Endothelial cell of umbilical vein (primary cell): ENCODE data around the gene PPM1H. TPM values are rescaled to one million over a fixed set of nuclear protein-coding genes. Genes with fewer than 3 reads are reported as not detected.

Experiments used
- BruUV-seq: library from RNA; stranded (reverse); fragments of 400-500 nt; replicated peaks from 2 replicates; lab custom pipeline; 2021; lab: Mats Ljungman, UMichigan
- CTCF ChIA-PET: fragments of 300-600, 350-600 bp; sonication (Branson Sonifier 250); formaldehyde crosslinking; loops from one replicate; lab custom pipeline; 2021; ENCODE audit warnings: antibody characterized with exemption, inconsistent platforms; lab: Charles Lee
- POLR2A ChIA-PET: fragments of 300-600, 350-600 bp; sonication (Branson Sonifier 250); formaldehyde crosslinking; loops from one replicate; lab custom pipeline; 2021; ENCODE audit warnings: antibody characterized with exemption, inconsistent platforms; lab: Charles Lee
- DNase-seq: peaks from one replicate; pipeline ENCODE4 v3.0.0-alpha.2; 2011; ENCODE audit warnings: low read depth, low spot score
- FAIRE-seq: peaks from 2 replicates; lab custom pipeline; 2011; peaks lifted over from hg19 to GRCh38; lab: Jason Lieb, UNC
- H2AFZ ChIP-seq: 2 replicates; pipeline ENCODE4 v1.6.0; 2012; ENCODE audit warnings: low read depth, low read length, control low read depth, inconsistent platforms
- H3K27ac ChIP-seq: 2 replicates; pipeline ENCODE4 v1.5.1; 2011; ENCODE audit warnings: low read depth, mild to moderate bottlenecking, control low read depth, low read length, moderate library complexity; ENCODE audit not compliant: insufficient read depth
- H3K27me3 ChIP-seq, 2 experiments: 2 replicates each; pipeline versions ENCODE4 v1.6.0 to v1.6.1; 2011; ENCODE audit warnings: low read length in 2 of 2, mixed read lengths in 1 of 2; ENCODE audit not compliant: control insufficient read depth in 2 of 2, insufficient read depth in 2 of 2
- H3K36me3 ChIP-seq, 2 experiments: 2 replicates in 1 of 2; 3 replicates in 1 of 2; pipeline ENCODE4 v1.5.1; 2011; ENCODE audit warnings: low read length in 2 of 2, mild to moderate bottlenecking in 1 of 2, moderate library complexity in 1 of 2; ENCODE audit not compliant: control insufficient read depth in 2 of 2, insufficient read depth in 2 of 2; ENCODE audit errors: extremely low read depth in 1 of 2
- H3K4me1 ChIP-seq: 3 replicates; pipeline ENCODE4 v1.5.1; 2011; ENCODE audit warnings: mild to moderate bottlenecking, low read length; ENCODE audit not compliant: control insufficient read depth, insufficient read depth; ENCODE audit errors: extremely low read depth
- H3K4me2 ChIP-seq: 2 replicates; pipeline ENCODE4 v1.6.1; 2011; ENCODE audit warnings: low read length, control low read depth, mixed read lengths; ENCODE audit not compliant: insufficient read depth
- H3K4me3 ChIP-seq, 3 experiments: fragments of 200-600 bp in 1 of 3; sonication (generic), shearing (Covaris generic) in 1 of 3; replicated peaks in 1 of 3; 2 replicates each; pipeline ENCODE4 v1.5.1; 2011 to 2016; ENCODE audit warnings: control low read depth in 3 of 3, low read length in 3 of 3, mild to moderate bottlenecking in 2 of 3, inconsistent platforms in 1 of 3, low read depth in 1 of 3, moderate library complexity in 1 of 3; ENCODE audit not compliant: insufficient read depth in 1 of 3
- H3K79me2 ChIP-seq: 2 replicates; pipeline ENCODE4 v1.6.0; 2012; ENCODE audit warnings: low read length, inconsistent platforms; ENCODE audit not compliant: control insufficient read depth, insufficient read depth
- H3K9ac ChIP-seq: replicated peaks from 2 replicates; pipeline ENCODE3; 2011; ENCODE audit warnings: low read length, control low read depth; ENCODE audit not compliant: insufficient read depth; ENCODE audit errors: extremely low read depth
- H3K9me1 ChIP-seq: replicated peaks from 3 replicates; pipeline ENCODE4 v1.6.0; 2011; ENCODE audit warnings: mild to moderate bottlenecking, low read length; ENCODE audit not compliant: control insufficient read depth, insufficient read depth; ENCODE audit errors: extremely low read depth
- H3K9me3 ChIP-seq: replicated peaks from 2 replicates; pipeline ENCODE4 v1.5.1; 2012; ENCODE audit warnings: low read length, inconsistent platforms; ENCODE audit not compliant: control insufficient read depth, insufficient read depth
- H4K20me1 ChIP-seq: replicated peaks from 2 replicates; pipeline ENCODE3; 2011; ENCODE audit warnings: mild to moderate bottlenecking, low read length; ENCODE audit not compliant: control insufficient read depth, insufficient read depth; ENCODE audit errors: extremely low read depth
- CTCF ChIP-seq, 2 donors: IDR thresholded peaks; 1 replicate in 1 of 2; 2 replicates in 1 of 2; pipeline ENCODE4 v1.5.1; 2011; ENCODE audit warnings: low read length in 2 of 2, mild to moderate bottlenecking in 2 of 2, moderate library complexity in 2 of 2, control low read depth in 1 of 2, inconsistent platforms in 1 of 2, low read depth in 1 of 2; ENCODE audit not compliant: insufficient read depth in 1 of 2; ENCODE audit errors: extremely low read depth in 1 of 2
- EZH2 ChIP-seq: IDR thresholded peaks from 2 replicates; pipeline ENCODE4 v1.6.1; 2012; ENCODE audit warnings: borderline replicate concordance, low read depth, mild to moderate bottlenecking, moderate library complexity, low read length, inconsistent platforms; ENCODE audit not compliant: severe bottlenecking
- FOS ChIP-seq: IDR thresholded peaks from 2 replicates; pipeline ENCODE4 v1.6.1; 2011; ENCODE audit warnings: mild to moderate bottlenecking, low read length, moderate library complexity, borderline replicate concordance; ENCODE audit not compliant: insufficient read depth
- GATA2 ChIP-seq: IDR thresholded peaks from 2 replicates; pipeline ENCODE4 v1.7.0; 2011; ENCODE audit warnings: low read depth, mild to moderate bottlenecking, moderate library complexity, mixed read lengths, low read length; ENCODE audit not compliant: insufficient read length, insufficient read depth
- JUN ChIP-seq: IDR thresholded peaks from 2 replicates; pipeline ENCODE4 v1.6.1; 2011; ENCODE audit warnings: borderline replicate concordance, low read depth; ENCODE audit not compliant: insufficient read length, insufficient read depth
- MAX ChIP-seq: IDR thresholded peaks from 2 replicates; pipeline ENCODE4 v1.6.1; 2011; ENCODE audit not compliant: insufficient read depth, insufficient read length
- MYC ChIP-seq: IDR thresholded peaks from one replicate; pipeline ENCODE4 v1.6.1; 2011; ENCODE audit warnings: mild to moderate bottlenecking, low read depth, low read length
- POLR2A ChIP-seq: IDR thresholded peaks from 2 replicates; pipeline ENCODE4 v1.6.1; 2012; ENCODE audit warnings: low read depth, mild to moderate bottlenecking, control low read depth, low read length
- POLR2AphosphoS5 ChIP-seq: IDR thresholded peaks from 2 replicates; pipeline ENCODE4 v1.6.1; 2012; ENCODE audit warnings: low read depth, mild to moderate bottlenecking, control low read depth, low read length, moderate library complexity; ENCODE audit not compliant: insufficient read depth
- dilution Hi-C: fragments of 300-500 bp; cut with MboI; formaldehyde crosslinking; loops from one replicate; pipeline ENCODE4 v1.15.0; 2019; ENCODE audit warnings: low sequenced_read_pairs; ENCODE audit not compliant: extremely low pct_ligation_motif_present
- intact Hi-C: fragments of 100-400 bp; cut with micrococcal nuclease; formaldehyde crosslinking; loops from one replicate; pipeline ENCODE4 v1.10.0; 2022
- polyA plus RNA-seq, 4 experiments: library from polyadenylated mRNA; depleted of rRNA in 3 of 4; stranded (reverse) in 3 of 4; unstranded in 1 of 4; fragments of >200 nt; gene quantifications; 2 replicates each; pipeline versions ENCODE4 v1.2.1 to v1.2.3, GENCODE V29; 2011 to 2012; ENCODE audit warnings: missing spikeins in 1 of 4
- total RNA-seq: library from RNA; stranded (reverse); gene quantifications from 2 replicates; pipeline ENCODE4 v1.2.3, GENCODE V29; 2021

The PPM1H gene
- total and polyA plus RNA-seq, 2 donors (not counting 3 experiments of a cell fraction or from before 2014, with no cell fraction given), result 1.0 to 7.2 TPM

- Histone ChIP-seq H3K9me1 (no peaks in the 10 kb centered on the region), H3K36me3 (no peaks in the 10 kb centered on the region), H3K79me2 (no peaks in the 10 kb centered on the region), H3K9ac (no peak overlapping the region), H3K27ac (no peak overlapping the region), H3K9me3 (no peaks in the 10 kb centered on the region), H3K4me1 (no peaks in the 10 kb centered on the region), H4K20me1 (no peaks in the 10 kb centered on the region), H3K27me3 (no peaks in the 10 kb centered on the region), H3K4me2 (no peak overlapping the region), H2AFZ (no peak overlapping the region), H3K4me3 (no peak overlapping the region)
- ChIA-PET POLR2A (interaction anchor here (0.7 kb wide), 1 partner anchor 20 kb away, joined by 3 read pairs; no protein-coding TSS in a partner anchor), CTCF (interaction anchor here (1.0 kb wide), 1 partner anchor 15 kb away, joined by 3 read pairs; no protein-coding TSS in a partner anchor)
- BruUV-seq, result no TSS peak
- no peak for TF ChIP-seq EZH2
- no peak for DNase-seq
- peak; percentile 12 for FAIRE-seq
- dilution Hi-C loops (no loop called here), intact Hi-C loops (no loop called here)
Measured at GRCh38 chr12:62749586-62749985, 185.4 kb downstream of the PPM1H start.

GRCh38 chr12:62748941-62749468 is 185.9 kb downstream of the PPM1H start:
- no peaks in the 10 kb centered on the region for H3K4me1 ChIP-seq
- H3K9me1 ChIP-seq, result no peaks in the 10 kb centered on the region
- no peaks in the 10 kb centered on the region for H3K36me3 ChIP-seq
- TF ChIP-seq CTCF (IDR thresholded peaks at IDR 0.05; ENCODE audit: extremely low read depth in 1 of 2, insufficient read depth in 1 of 2, low read depth in 1 of 2, low read length in 2 of 2) (no peak), POLR2AphosphoS5 (no peak), POLR2A (no peak), EZH2 (no peak), JUN (no peak), MYC (no peak), MAX (no peak), FOS (no peak), GATA2 (no peak)
- no peak for DNase-seq
- H4K20me1 ChIP-seq, result no peaks in the 10 kb centered on the region
- dilution Hi-C loops, result no loop called here
- H3K4me3 ChIP-seq, result no peak overlapping the region
- no peak overlapping the region for H2AFZ ChIP-seq
- no peaks in the 10 kb centered on the region for H3K9me3 ChIP-seq
- CTCF ChIA-PET, result interaction anchor here (1.0 to 1.4 kb wide), 2 partner anchors 16 to 18 kb away, joined by 3 read pairs; no protein-coding TSS in a partner anchor
- no TSS peak for BruUV-seq
- intact Hi-C loops, result no loop called here
- no peaks in the 10 kb centered on the region for H3K79me2 ChIP-seq
- no peaks in the 10 kb centered on the region for H3K27me3 ChIP-seq
- no peak overlapping the region for H3K4me2 ChIP-seq
- POLR2A ChIA-PET, result no interaction called here
- FAIRE-seq, result no peak
- H3K9ac ChIP-seq, result no peak overlapping the region
- no peak overlapping the region for H3K27ac ChIP-seq
